Breast epithelium (tissue), 3 donors: Measurements from ENCODE around the gene ORAI2.

Source experiments
- POLR2A ChIP-seq: fragments of 450-650 bp; IDR thresholded peaks from one replicate; pipeline ENCODE4 v1.6.1; 2016; ENCODE audit warnings: antibody characterized with exemption, mild to moderate bottlenecking, moderate library complexity
- POLR2AphosphoS5 ChIP-seq, 3 donors: sonication (generic); formaldehyde crosslinking; IDR thresholded peaks; one replicate each; pipeline ENCODE4 v1.6.1; 2017; ENCODE audit warnings: antibody characterized with exemption in 3 of 3
- TF ChIP-seq, protein P1 (sequence below), 3 donors: fragments of 450-650 bp; IDR thresholded peaks; one replicate each; pipeline ENCODE4 v1.5.1; 2016 to 2017; ENCODE audit warnings: antibody characterized with exemption in 3 of 3, mild to moderate bottlenecking in 3 of 3, moderate library complexity in 3 of 3

DNA sequence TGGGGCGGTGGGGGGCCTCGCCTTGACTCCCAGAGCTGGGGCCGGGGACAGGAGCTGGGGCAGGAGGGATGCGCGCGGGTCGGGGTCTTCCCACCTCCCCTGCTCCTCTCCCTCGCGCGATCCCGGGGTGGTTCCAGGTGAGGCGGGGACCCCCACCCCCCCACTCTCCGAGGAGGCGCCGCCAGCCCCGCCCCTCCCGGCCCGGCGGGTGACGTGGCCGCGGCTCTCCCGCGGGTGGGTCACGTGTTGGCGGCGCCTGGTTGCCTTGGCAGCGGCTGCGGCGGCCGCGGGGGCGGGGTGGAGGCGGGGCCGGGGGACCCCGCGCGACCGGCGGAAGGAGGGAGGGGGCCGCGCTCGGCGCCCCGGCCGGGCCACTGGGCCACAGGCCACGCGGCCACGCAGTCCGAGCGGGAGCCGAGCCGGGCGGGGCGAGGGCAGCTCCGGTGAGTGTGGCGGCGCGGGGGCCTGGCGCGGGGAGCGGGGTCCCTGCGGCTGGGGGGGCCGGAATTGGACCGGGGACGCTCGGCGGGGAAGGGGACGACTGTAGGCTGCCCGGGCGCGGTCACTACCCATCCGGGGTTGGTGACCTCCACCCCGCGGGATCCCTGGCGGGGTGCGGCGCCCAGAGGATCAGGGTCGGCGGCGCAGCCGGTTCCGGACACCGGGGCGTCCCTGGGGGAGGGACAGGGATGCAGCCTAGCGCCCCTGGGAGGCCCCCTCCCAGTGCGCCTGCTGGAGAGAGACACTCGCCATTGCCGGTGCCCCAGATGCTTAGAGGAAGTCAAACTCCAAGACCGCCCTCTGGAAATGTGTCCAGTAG is at the start of gene ORAI2:
- TF ChIP-seq POLR2A = no peak
- TF ChIP-seq, protein P1, sequence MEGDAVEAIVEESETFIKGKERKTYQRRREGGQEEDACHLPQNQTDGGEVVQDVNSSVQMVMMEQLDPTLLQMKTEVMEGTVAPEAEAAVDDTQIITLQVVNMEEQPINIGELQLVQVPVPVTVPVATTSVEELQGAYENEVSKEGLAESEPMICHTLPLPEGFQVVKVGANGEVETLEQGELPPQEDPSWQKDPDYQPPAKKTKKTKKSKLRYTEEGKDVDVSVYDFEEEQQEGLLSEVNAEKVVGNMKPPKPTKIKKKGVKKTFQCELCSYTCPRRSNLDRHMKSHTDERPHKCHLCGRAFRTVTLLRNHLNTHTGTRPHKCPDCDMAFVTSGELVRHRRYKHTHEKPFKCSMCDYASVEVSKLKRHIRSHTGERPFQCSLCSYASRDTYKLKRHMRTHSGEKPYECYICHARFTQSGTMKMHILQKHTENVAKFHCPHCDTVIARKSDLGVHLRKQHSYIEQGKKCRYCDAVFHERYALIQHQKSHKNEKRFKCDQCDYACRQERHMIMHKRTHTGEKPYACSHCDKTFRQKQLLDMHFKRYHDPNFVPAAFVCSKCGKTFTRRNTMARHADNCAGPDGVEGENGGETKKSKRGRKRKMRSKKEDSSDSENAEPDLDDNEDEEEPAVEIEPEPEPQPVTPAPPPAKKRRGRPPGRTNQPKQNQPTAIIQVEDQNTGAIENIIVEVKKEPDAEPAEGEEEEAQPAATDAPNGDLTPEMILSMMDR (IDR thresholded peaks at IDR 0.05) = no peak
- TF ChIP-seq POLR2AphosphoS5 (IDR thresholded peaks at IDR 0.05) = no peak
